SK-N-SH (cell line): ENCODE data around the gene ANKMY1. TPM values are rescaled to one million over a fixed set of nuclear protein-coding genes. Genes with fewer than 3 reads are reported as not detected.

Source experiments
- CTCF ChIA-PET: fragments of 300-600, 350-600 bp; formaldehyde crosslinking; extraction: SDS; loops from one replicate; lab custom pipeline; 2021; lab: Yijun Ruan, JAX
- POLR2A ChIA-PET: fragments of 350-600 bp; sonication (Branson Sonifier 250); formaldehyde crosslinking; extraction: SDS; loops from one replicate; lab custom pipeline; 2020; ENCODE audit warnings: antibody characterized with exemption, inconsistent platforms; lab: Yijun Ruan, JAX
- DNase-seq: peaks from one replicate; pipeline ENCODE4 v3.0.0; 2012
- H2AFZ ChIP-seq: fragments of 200-600 bp; sonication (generic); 2 replicates; pipeline ENCODE4 v1.8.1; 2016; ENCODE audit warnings: antibody characterized with exemption, mild to moderate bottlenecking, low read depth
- H3F3A ChIP-seq: fragments of 200-600 bp; sonication (generic); replicated peaks from 2 replicates; pipeline ENCODE3; 2016; ENCODE audit warnings: antibody characterized with exemption, mild to moderate bottlenecking; ENCODE audit not compliant: insufficient read depth
- H3K27ac ChIP-seq, 2 experiments: fragments of 200-500 bp in 1 of 2; fragments of 200-600 bp in 1 of 2; sonication (Bioruptor generic) in 1 of 2; sonication (generic), shearing (Covaris generic) in 1 of 2; 2 replicates each; pipeline versions ENCODE4 v1.5.1 to v1.6.1; 2014 to 2016; ENCODE audit warnings: low read depth in 2 of 2, inconsistent platforms in 1 of 2, low read length in 1 of 2, mild to moderate bottlenecking in 1 of 2, mixed read lengths in 1 of 2
- H3K27me3 ChIP-seq: fragments of 200-600 bp; sonication (generic), shearing (Covaris generic); 2 replicates; pipeline ENCODE4 v1.6.1; 2016; ENCODE audit warnings: mixed run types; ENCODE audit not compliant: insufficient read depth
- H3K36me3 ChIP-seq, 2 experiments: fragments of 200-500 bp in 1 of 2; fragments of 200-600 bp in 1 of 2; sonication (Bioruptor generic) in 1 of 2; sonication (generic) in 1 of 2; replicated peaks in 1 of 2; 2 replicates each; pipeline versions ENCODE3 to v1.5.1; 2014 to 2016; ENCODE audit warnings: low read length in 1 of 2, mild to moderate bottlenecking in 1 of 2; ENCODE audit not compliant: insufficient read depth in 2 of 2, control insufficient read depth in 1 of 2
- H3K4me1 ChIP-seq, 2 experiments: fragments of 200-500 bp in 1 of 2; fragments of 200-600 bp in 1 of 2; sonication (Bioruptor generic) in 1 of 2; sonication (generic), shearing (Covaris generic) in 1 of 2; 2 replicates each; pipeline versions ENCODE4 v1.5.1 to v1.6.1; 2014 to 2016; ENCODE audit warnings: low read depth in 1 of 2, low read length in 1 of 2, mixed run types in 1 of 2; ENCODE audit not compliant: insufficient read depth in 2 of 2, control insufficient read depth in 1 of 2
- H3K4me2 ChIP-seq: fragments of 200-600 bp; sonication (generic), shearing (Covaris generic); 2 replicates; pipeline ENCODE4 v1.6.1; 2017; ENCODE audit warnings: mixed run types
- H3K4me3 ChIP-seq, 2 experiments: fragments of 200-500 bp in 1 of 2; fragments of 200-600 bp in 1 of 2; sonication (Bioruptor generic) in 1 of 2; sonication (generic), shearing (Covaris generic) in 1 of 2; 2 replicates each; pipeline versions ENCODE4 v1.5.1 to v1.8.1; 2014 to 2016; ENCODE audit warnings: low read depth in 2 of 2, inconsistent platforms in 1 of 2, low read length in 1 of 2, mild to moderate bottlenecking in 1 of 2, mixed read lengths in 1 of 2, moderate library complexity in 1 of 2
- H3K79me2 ChIP-seq: fragments of 200-600 bp; sonication (generic); 2 replicates; pipeline ENCODE4 v1.8.1; 2017; ENCODE audit warnings: mild to moderate bottlenecking; ENCODE audit not compliant: insufficient read depth
- H3K9ac ChIP-seq: fragments of 200-600 bp; sonication (generic); 2 replicates; pipeline ENCODE4 v1.6.1; 2017; ENCODE audit warnings: mixed run types
- H3K9me2 ChIP-seq: fragments of 200-600 bp; sonication (generic); 2 replicates; pipeline ENCODE4 v1.6.1; 2017; ENCODE audit warnings: mixed run types
- H3K9me3 ChIP-seq: fragments of 200-600 bp; sonication (generic); 2 replicates; pipeline ENCODE4 v1.6.1; 2017; ENCODE audit warnings: mixed run types, mild to moderate bottlenecking, moderate library complexity
- H4K20me1 ChIP-seq: fragments of 200-600 bp; sonication (generic); 2 replicates; pipeline ENCODE4 v1.6.1; 2017; ENCODE audit warnings: mild to moderate bottlenecking, mixed run types; ENCODE audit not compliant: insufficient read depth
- EP300 ChIP-seq, 2 experiments: IDR thresholded peaks; 2 replicates each; pipeline versions ENCODE4 v1.4.0 to v1.6.1; 2012; ENCODE audit warnings: borderline replicate concordance in 1 of 2, low read depth in 1 of 2, low read length in 1 of 2
- EZH2phosphoT487 ChIP-seq: fragments of 200-600 bp; sonication (generic); IDR thresholded peaks from 2 replicates; pipeline ENCODE4 v1.6.1; 2017; ENCODE audit warnings: low read depth, mixed run types, mild to moderate bottlenecking, antibody characterized with exemption, moderate library complexity, borderline replicate concordance
- FOSL2 ChIP-seq: IDR thresholded peaks from 2 replicates; pipeline ENCODE4 v1.4.0; 2012; ENCODE audit warnings: low read depth, mild to moderate bottlenecking, moderate library complexity, borderline replicate concordance
- FOXJ3 ChIP-seq: sonication (generic); formaldehyde crosslinking; IDR thresholded peaks from 2 replicates; pipeline ENCODE4 v1.5.1; 2020; ENCODE audit warnings: mild to moderate bottlenecking, missing genetic modification reagents
- JUND ChIP-seq: IDR thresholded peaks from 2 replicates; pipeline ENCODE4 v1.4.0; 2012
- MEF2A ChIP-seq: IDR thresholded peaks from 2 replicates; pipeline ENCODE4 v1.4.0; 2012; ENCODE audit warnings: low read depth, borderline replicate concordance
- MXI1 ChIP-seq: IDR thresholded peaks from 2 replicates; pipeline ENCODE4 v1.6.1; 2012; ENCODE audit warnings: mild to moderate bottlenecking, low read depth, low read length, improper control_type of control experiment
- NRF1 ChIP-seq: IDR thresholded peaks from 2 replicates; pipeline ENCODE4 v1.6.1; 2012; ENCODE audit warnings: low read depth, mild to moderate bottlenecking, low read length
- RXRA ChIP-seq: IDR thresholded peaks from 2 replicates; pipeline ENCODE4 v1.4.0; 2012; ENCODE audit warnings: low read depth, mild to moderate bottlenecking, borderline replicate concordance
- WGBS: methylation state at CpG from one replicate; pipeline ENCODE4 v1.1.6; 2017; ENCODE audit warnings: low lambda C conversion rate; 5-methylcytosine and 5-hydroxymethylcytosine counted together
- polyA plus RNA-seq, 3 experiments: library from polyadenylated mRNA; depleted of rRNA; stranded (reverse); fragments of >200 nt; gene quantifications; 2 replicates each; pipeline ENCODE4 v1.2.3, GENCODE V29; 2012
- TF ChIP-seq, protein P1 (sequence below): fragments of 150-350 bp; IDR thresholded peaks from 2 replicates; pipeline ENCODE4 v1.6.1; 2016; ENCODE audit warnings: mild to moderate bottlenecking, low read depth, low read length
- TF ChIP-seq, protein P2 (sequence below): fragments of 150-350 bp; IDR thresholded peaks from 2 replicates; pipeline ENCODE4 v1.6.1; 2017; ENCODE audit warnings: antibody characterized with exemption, low read length, low read depth, borderline replicate concordance

The ANKMY1 gene
- polyA plus RNA-seq, 1 of the 3 experiments (the other 2 are of a cell fraction) = 12.1 TPM

DNA sequence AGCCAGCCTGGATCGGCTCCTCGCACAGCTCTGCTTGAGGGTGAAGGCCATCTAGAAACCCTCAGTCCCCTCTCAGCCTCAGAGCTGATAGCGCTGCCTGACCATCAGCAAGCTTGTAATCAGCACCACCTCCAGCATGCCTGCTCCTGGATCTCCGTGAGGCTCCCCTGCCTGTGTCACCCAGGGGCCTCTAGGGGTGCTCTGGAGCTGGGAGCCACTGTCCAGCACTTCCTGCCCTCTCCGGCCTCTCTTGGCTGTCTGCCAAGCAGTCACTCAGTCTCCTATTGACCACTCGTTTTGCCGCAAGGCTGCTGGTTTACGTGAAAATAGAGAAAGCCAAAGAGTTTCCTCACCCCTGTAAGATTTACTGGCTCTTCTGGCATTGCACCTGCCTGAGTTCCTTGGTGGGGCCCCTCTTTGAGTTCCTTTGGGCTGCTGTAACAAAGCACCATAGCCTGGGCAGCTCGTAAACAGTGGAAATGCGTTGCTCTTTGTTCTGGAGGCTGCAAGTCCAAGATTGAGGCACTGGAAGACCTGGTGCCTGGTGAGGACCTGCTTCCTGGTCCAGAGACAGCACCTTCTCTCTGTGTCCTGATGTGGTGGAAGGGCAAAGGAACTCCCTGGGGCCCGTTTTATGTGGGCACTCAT is 46.6 kb upstream of the ANKMY1 start (continued):
- TF ChIP-seq, protein P1, sequence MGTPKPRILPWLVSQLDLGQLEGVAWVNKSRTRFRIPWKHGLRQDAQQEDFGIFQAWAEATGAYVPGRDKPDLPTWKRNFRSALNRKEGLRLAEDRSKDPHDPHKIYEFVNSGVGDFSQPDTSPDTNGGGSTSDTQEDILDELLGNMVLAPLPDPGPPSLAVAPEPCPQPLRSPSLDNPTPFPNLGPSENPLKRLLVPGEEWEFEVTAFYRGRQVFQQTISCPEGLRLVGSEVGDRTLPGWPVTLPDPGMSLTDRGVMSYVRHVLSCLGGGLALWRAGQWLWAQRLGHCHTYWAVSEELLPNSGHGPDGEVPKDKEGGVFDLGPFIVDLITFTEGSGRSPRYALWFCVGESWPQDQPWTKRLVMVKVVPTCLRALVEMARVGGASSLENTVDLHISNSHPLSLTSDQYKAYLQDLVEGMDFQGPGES = no peak
- TF ChIP-seq FOSL2 = no peak
- TF ChIP-seq NRF1 = no peak
- TF ChIP-seq MEF2A = no peak
- no peak for TF ChIP-seq EZH2phosphoT487
- 0 out of 2 replicates have a peak, but pooled peaks have one; percentile 43 for TF ChIP-seq MXI1
- TF ChIP-seq EP300 (IDR thresholded peaks at IDR 0.05; ENCODE audit: borderline replicate concordance in 1 of 2, low read depth in 1 of 2, low read length in 1 of 2) = peak in 1 of 2 experiments; percentile 14; a peak in 1 of 4 replicates
- TF ChIP-seq, protein P2, sequence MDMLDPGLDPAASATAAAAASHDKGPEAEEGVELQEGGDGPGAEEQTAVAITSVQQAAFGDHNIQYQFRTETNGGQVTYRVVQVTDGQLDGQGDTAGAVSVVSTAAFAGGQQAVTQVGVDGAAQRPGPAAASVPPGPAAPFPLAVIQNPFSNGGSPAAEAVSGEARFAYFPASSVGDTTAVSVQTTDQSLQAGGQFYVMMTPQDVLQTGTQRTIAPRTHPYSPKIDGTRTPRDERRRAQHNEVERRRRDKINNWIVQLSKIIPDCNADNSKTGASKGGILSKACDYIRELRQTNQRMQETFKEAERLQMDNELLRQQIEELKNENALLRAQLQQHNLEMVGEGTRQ = no peak
- TF ChIP-seq, all 33 proteins: peak for 9

DNA sequence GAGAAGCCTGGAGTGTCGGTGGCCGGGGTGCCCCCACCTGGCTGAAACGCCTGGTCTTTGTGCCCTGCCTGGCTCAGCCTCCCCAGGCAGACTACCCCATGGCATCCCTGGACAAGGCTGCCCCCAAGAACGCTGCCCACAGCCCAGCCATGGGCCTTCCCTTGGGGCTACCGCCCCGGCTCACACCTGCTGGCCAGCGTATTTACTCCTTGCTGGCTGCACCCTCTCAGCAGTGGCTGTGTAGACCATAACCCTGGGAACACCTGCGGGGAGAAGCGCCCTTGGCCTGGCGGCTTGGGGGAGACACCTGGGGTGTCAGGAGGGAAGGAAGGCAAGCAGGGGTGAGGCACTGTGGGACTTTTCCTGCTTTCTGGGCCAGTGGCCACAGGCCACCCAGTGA is 46.1 kb upstream of the ANKMY1 start:
- H4K20me1 ChIP-seq = no peaks in the 10 kb centered on the region
- no peaks in the 10 kb centered on the region for H3K27me3 ChIP-seq
- POLR2A ChIA-PET = interaction anchor here (0.6 to 1.2 kb wide), 3 partner anchors 18 to 237 kb away, joined by 3 to 4 read pairs (median 4); partner anchors contain the start of gene CAPN10
- H3K4me1 ChIP-seq = peaks cover 0 to 15% of the 10 kb centered on the region in 2 experiments; a peak in 1 of 4 replicates
- no peak overlapping the region for H3K9ac ChIP-seq
- H3K27ac ChIP-seq = peak overlapping the region in 1 of 2 experiments; percentile 83; a peak in 2 of 4 replicates
- H3K9me3 ChIP-seq = no peaks in the 10 kb centered on the region
- TF ChIP-seq NRF1 (no peak), MXI1 (no peak), EP300 (IDR thresholded peaks at IDR 0.05; ENCODE audit: borderline replicate concordance in 1 of 2, low read depth in 1 of 2, low read length in 1 of 2) (no peak), FOSL2 (no peak), RXRA (no peak), FOXJ3 (CRISPR knock-in tag) (no peak), JUND (no peak), EZH2phosphoT487 (no peak)
- TF ChIP-seq, protein P2 = no peak
- no peaks in the 10 kb centered on the region for H3K79me2 ChIP-seq
- no peaks in the 10 kb centered on the region for H3K9me2 ChIP-seq
- peaks cover 0 to 4% of the 10 kb centered on the region in 2 experiments for H3K36me3 ChIP-seq
- 95% methylated on average over 6 of the region's 10 CpGs for WGBS
- H3K4me2 ChIP-seq = no peak overlapping the region
- H3K4me3 ChIP-seq = no peak overlapping the region
- no peak overlapping the region for H2AFZ ChIP-seq
- no peak for DNase-seq
- CTCF ChIA-PET = interaction anchor here (0.7 to 3.6 kb wide), 16 partner anchors 9 to 156 kb away, joined by 3 to 15 read pairs (median 5); partner anchors contain the start of genes CAPN10 and RNPEPL1
- H3F3A ChIP-seq = no peaks in the 10 kb centered on the region
